Measurements from ENCODE around the gene HIRIP3. TPM values are rescaled to one million over a fixed set of nuclear protein-coding genes. Genes with fewer than 3 reads are reported as not detected.

Gene HIRIP3
- polyA plus RNA-seq, 1 of the 3 experiments (the other 2 are of a cell fraction): 18.9 TPM

- Histone ChIP-seq H3K79me2 (ENCODE audit: insufficient read depth) (peaks cover 19% of the 10 kb centered on the region; the same call in 1 of the 2 replicates), H3F3A (replicated peaks; ENCODE audit: insufficient read depth) (no peaks in the 10 kb centered on the region), H3K9me2 (no peaks in the 10 kb centered on the region), H3K4me1 (ENCODE audit: control insufficient read depth in 1 of 2, insufficient read depth in 2 of 2, low read depth in 1 of 2, low read length in 1 of 2) (peaks cover 0 to 5% of the 10 kb centered on the region in 2 experiments; a peak in 1 of 4 replicates), H3K4me3 (ENCODE audit: low read depth in 2 of 2, low read length in 1 of 2) (no peak overlapping the region), H3K27me3 (ENCODE audit: insufficient read depth) (no peaks in the 10 kb centered on the region), H3K9ac (no peak overlapping the region), H4K20me1 (ENCODE audit: insufficient read depth) (no peaks in the 10 kb centered on the region), H3K4me2 (no peak overlapping the region), H2AFZ (ENCODE audit: low read depth) (no peak overlapping the region), H3K9me3 (no peaks in the 10 kb centered on the region), H3K36me3 (replicated peaks in 1 of 2; ENCODE audit: control insufficient read depth in 1 of 2, insufficient read depth in 2 of 2, low read length in 1 of 2) (peaks cover 5 to 14% of the 10 kb centered on the region in 2 experiments), H3K27ac (ENCODE audit: low read depth in 2 of 2, low read length in 1 of 2) (no peak overlapping the region)
- WGBS (ENCODE audit: low lambda C conversion rate): 90% methylated on average over 26 of the region's 33 CpGs
- POLR2A ChIA-PET: interaction anchor here (1.3 kb wide), 1 partner anchor 9 kb away, joined by 3 read pairs; no protein-coding TSS in a partner anchor
- TF ChIP-seq SIN3A (IDR thresholded peaks at IDR 0.05; ENCODE audit: borderline replicate concordance, low read depth, low read length) (no peak), USF2 (IDR thresholded peaks at IDR 0.05; ENCODE audit: borderline replicate concordance, low read depth, low read length) (no peak)
- DNase-seq: no peak
- CTCF ChIA-PET: interaction anchor here (1.2 kb wide), 1 partner anchor 31 kb away, joined by 6 read pairs; no protein-coding TSS in a partner anchor
Measured at GRCh38 chr16:30000735-30001631, 5.6 kb upstream of the HIRIP3 start.

- ChIA-PET POLR2A (interaction anchor here (1.1 kb wide), 1 partner anchor 73 kb away, joined by 3 read pairs; no protein-coding TSS in a partner anchor), CTCF (no interaction called here)
- no peak for DNase-seq
- no peak for TF ChIP-seq USF1 (IDR thresholded peaks at IDR 0.05; ENCODE audit: borderline replicate concordance, low read depth)
- no peak for TF ChIP-seq MEF2A (IDR thresholded peaks at IDR 0.05; ENCODE audit: borderline replicate concordance, low read depth)
- no peak for TF ChIP-seq FOXJ3 (CRISPR knock-in tag; IDR thresholded peaks at IDR 0.05)
- TF ChIP-seq, protein P1, sequence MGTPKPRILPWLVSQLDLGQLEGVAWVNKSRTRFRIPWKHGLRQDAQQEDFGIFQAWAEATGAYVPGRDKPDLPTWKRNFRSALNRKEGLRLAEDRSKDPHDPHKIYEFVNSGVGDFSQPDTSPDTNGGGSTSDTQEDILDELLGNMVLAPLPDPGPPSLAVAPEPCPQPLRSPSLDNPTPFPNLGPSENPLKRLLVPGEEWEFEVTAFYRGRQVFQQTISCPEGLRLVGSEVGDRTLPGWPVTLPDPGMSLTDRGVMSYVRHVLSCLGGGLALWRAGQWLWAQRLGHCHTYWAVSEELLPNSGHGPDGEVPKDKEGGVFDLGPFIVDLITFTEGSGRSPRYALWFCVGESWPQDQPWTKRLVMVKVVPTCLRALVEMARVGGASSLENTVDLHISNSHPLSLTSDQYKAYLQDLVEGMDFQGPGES (IDR thresholded peaks at IDR 0.05; ENCODE audit: low read depth, low read length): no peak
- no peak for TF ChIP-seq RXRA (IDR thresholded peaks at IDR 0.05; ENCODE audit: borderline replicate concordance, low read depth)
- TF ChIP-seq FOXM1 (IDR thresholded peaks at IDR 0.05; ENCODE audit: low read depth): no peak
- TF ChIP-seq NFIC (IDR thresholded peaks at IDR 0.05; ENCODE audit: borderline replicate concordance): no peak
- TF ChIP-seq, protein P2, sequence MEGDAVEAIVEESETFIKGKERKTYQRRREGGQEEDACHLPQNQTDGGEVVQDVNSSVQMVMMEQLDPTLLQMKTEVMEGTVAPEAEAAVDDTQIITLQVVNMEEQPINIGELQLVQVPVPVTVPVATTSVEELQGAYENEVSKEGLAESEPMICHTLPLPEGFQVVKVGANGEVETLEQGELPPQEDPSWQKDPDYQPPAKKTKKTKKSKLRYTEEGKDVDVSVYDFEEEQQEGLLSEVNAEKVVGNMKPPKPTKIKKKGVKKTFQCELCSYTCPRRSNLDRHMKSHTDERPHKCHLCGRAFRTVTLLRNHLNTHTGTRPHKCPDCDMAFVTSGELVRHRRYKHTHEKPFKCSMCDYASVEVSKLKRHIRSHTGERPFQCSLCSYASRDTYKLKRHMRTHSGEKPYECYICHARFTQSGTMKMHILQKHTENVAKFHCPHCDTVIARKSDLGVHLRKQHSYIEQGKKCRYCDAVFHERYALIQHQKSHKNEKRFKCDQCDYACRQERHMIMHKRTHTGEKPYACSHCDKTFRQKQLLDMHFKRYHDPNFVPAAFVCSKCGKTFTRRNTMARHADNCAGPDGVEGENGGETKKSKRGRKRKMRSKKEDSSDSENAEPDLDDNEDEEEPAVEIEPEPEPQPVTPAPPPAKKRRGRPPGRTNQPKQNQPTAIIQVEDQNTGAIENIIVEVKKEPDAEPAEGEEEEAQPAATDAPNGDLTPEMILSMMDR (IDR thresholded peaks at IDR 0.05): no peak
- no peak for TF ChIP-seq ZBTB33 (IDR thresholded peaks at IDR 0.05; ENCODE audit: borderline replicate concordance, low read depth)
- no peak for TF ChIP-seq RFX5 (IDR thresholded peaks at IDR 0.05; ENCODE audit: low read length)
- no peak for TF ChIP-seq GATA2 (CRISPR knock-in tag; IDR thresholded peaks at IDR 0.05)
- TF ChIP-seq YY1 (IDR thresholded peaks at IDR 0.05; ENCODE audit: low read depth): no peak
Measured at GRCh38 chr16:29999605-30000004, 4.2 kb upstream of the HIRIP3 start.

More at GRCh38 chr16:29999605-30000004, 4.2 kb upstream of the HIRIP3 start:
- peaks cover 19% of the 10 kb centered on the region; the same call in 1 of the 2 replicates for H3K79me2 ChIP-seq (ENCODE audit: insufficient read depth)
- no peaks in the 10 kb centered on the region for H3K27me3 ChIP-seq (ENCODE audit: insufficient read depth)
- peaks cover 5 to 13% of the 10 kb centered on the region in 2 experiments for H3K36me3 ChIP-seq (replicated peaks in 1 of 2; ENCODE audit: control insufficient read depth in 1 of 2, insufficient read depth in 2 of 2, low read length in 1 of 2)
- no peaks in the 10 kb centered on the region for H3K9me2 ChIP-seq
- H3F3A ChIP-seq (replicated peaks; ENCODE audit: insufficient read depth): no peaks in the 10 kb centered on the region
- WGBS (ENCODE audit: low lambda C conversion rate): 90% methylated on average over 6 of the region's 6 CpGs
- no peak overlapping the region for H3K4me3 ChIP-seq (ENCODE audit: low read depth in 2 of 2, low read length in 1 of 2)
- no peaks in the 10 kb centered on the region for H3K9me3 ChIP-seq
- H3K27ac ChIP-seq (ENCODE audit: low read depth in 2 of 2, low read length in 1 of 2): no peak overlapping the region
- no peak overlapping the region for H3K9ac ChIP-seq
- H3K4me2 ChIP-seq: no peak overlapping the region
- peaks cover 0 to 12% of the 10 kb centered on the region in 2 experiments; a peak in 1 of 4 replicates for H3K4me1 ChIP-seq (ENCODE audit: control insufficient read depth in 1 of 2, insufficient read depth in 2 of 2, low read depth in 1 of 2, low read length in 1 of 2)
- no peaks in the 10 kb centered on the region for H4K20me1 ChIP-seq (ENCODE audit: insufficient read depth)
- no peak overlapping the region for H2AFZ ChIP-seq (ENCODE audit: low read depth)
